GM18907 (cell line): Measurements from ENCODE around the gene LRRC15.
A peak's percentile ranks its signal among the peaks of the same experiment; 100 is the strongest.

Source experiments
- ATAC-seq: cut with Tn5 transposase; IDR thresholded peaks from one replicate; pipeline ENCODE4 v1.9.1; 2021; ENCODE audit warnings: mild to moderate bottlenecking, moderate library complexity; ENCODE audit not compliant: unreplicated experiment

Gene LRRC15

GRCh38 chr3:194320744-194321243, 48.7 kb downstream of the LRRC15 start:
- no peak for ATAC-seq

GRCh38 chr3:194320100-194320499, 49.4 kb downstream of the LRRC15 start:
- ATAC-seq, result no peak

- ATAC-seq, result no peak
Observed at GRCh38 chr3:194318511-194319161, 50.9 kb downstream of the LRRC15 start.

- ATAC-seq, result no peak
Observed at GRCh38 chr3:194316918-194317317, 52.6 kb downstream of the LRRC15 start.

- peak; percentile 29 for ATAC-seq
Observed at GRCh38 chr3:194315965-194316361, 53.6 kb downstream of the LRRC15 start.

GRCh38 chr3:194315088-194315964, 54.2 kb downstream of the LRRC15 start:
- peak; percentile 84 for ATAC-seq

- ATAC-seq, result no peak
Observed at GRCh38 chr3:194314388-194315068, 55.0 kb downstream of the LRRC15 start.

- ATAC-seq, result no peak
Observed at GRCh38 chr3:194313560-194314387, 55.8 kb downstream of the LRRC15 start.

GRCh38 chr3:194312743-194313281, 56.7 kb downstream of the LRRC15 start:
- no peak for ATAC-seq

GRCh38 chr3:194312186-194312742, 57.3 kb downstream of the LRRC15 start:
- no peak for ATAC-seq

GRCh38 chr3:194311000-194311399, 58.5 kb downstream of the LRRC15 start:
- no peak for ATAC-seq

GRCh38 chr3:194310060-194310835, 59.3 kb downstream of the LRRC15 start:
- ATAC-seq, result no peak

GRCh38 chr3:194308601-194309449, 60.7 kb downstream of the LRRC15 start:
- ATAC-seq, result no peak

- no peak for ATAC-seq
Observed at GRCh38 chr3:194307849-194308248, 61.7 kb downstream of the LRRC15 start.

- ATAC-seq, result peak; percentile 51
Observed at GRCh38 chr3:194306771-194307640, 62.5 kb downstream of the LRRC15 start.

- peak; percentile 56 for ATAC-seq
Observed at GRCh38 chr3:194306109-194306686, 63.3 kb downstream of the LRRC15 start.
